T1000 (cell line): Measurements from ENCODE around the gene EDA.

Experiments used
- DNase-seq: peaks from one replicate; lab custom pipeline; 2025; ENCODE audit warnings: mixed read lengths; lab: John Stamatoyannopoulos, UW

The EDA gene

GRCh38 chrX:70066646-70067045 lies 450.7 kb downstream of the EDA start:
- no peak for DNase-seq

GRCh38 chrX:70079297-70079696 lies 463.4 kb downstream of the EDA start:
- DNase-seq = no peak

- DNase-seq = no peak
These were observed 464.0 kb downstream of the EDA start for GRCh38 chrX:70079870-70080269.

GRCh38 chrX:70082723-70083122 lies 466.8 kb downstream of the EDA start:
- no peak for DNase-seq

- no peak for DNase-seq
These were observed 468.8 kb downstream of the EDA start for GRCh38 chrX:70084592-70085240.

GRCh38 chrX:70087857-70088630 lies 472.1 kb downstream of the EDA start:
- no peak for DNase-seq

GRCh38 chrX:70088751-70089150 lies 472.8 kb downstream of the EDA start:
- no peak for DNase-seq
